Astrocyte of the hippocampus (primary cell): ENCODE results near the gene LEKR1.

ENCODE experiments used
- DNase-seq: peaks from one replicate; pipeline ENCODE4 v3.0.0; 2011; ENCODE audit warnings: low read depth, low spot score

The LEKR1 gene

GRCh38 chr3:156978481-156978961 is 152.4 kb downstream of the LEKR1 start:
- DNase-seq, result no peak

DNA sequence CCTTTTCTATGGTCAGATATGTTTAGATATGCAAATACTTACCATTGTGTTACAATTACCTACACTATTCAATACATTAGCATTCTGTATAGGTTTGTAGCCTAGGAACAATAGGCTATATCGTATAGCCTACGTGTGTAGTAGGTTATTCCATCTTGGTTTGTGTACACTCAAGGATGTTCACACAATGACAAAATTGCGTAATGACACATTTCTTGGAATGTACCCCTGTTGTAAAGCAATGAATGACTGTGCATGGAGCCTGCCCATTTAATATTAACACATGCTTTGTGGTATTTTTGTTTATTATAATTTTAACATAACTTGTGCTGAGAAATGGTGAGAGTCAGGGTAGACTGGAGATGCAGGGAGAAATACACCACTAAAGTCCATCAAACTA is 154.9 kb downstream of the LEKR1 start:
- no peak for DNase-seq

DNA sequence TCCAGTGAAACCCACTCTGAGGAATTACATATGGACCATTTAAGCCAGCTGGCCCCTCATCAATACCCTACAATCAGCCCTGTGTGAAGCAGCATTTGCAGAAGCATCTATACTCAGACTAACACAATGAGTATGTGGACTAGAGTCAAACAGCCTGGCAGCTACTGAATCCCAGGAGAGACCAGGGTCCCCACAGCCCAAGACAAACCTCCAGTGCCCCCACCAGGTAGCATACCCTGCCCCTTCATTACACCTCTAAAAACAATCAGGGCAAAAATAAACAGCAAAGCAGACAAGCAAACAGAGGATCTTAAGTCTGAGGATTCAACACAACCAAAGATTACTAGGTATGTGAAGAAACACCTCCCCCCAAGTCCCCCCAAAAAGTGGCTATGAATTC is 157.4 kb downstream of the LEKR1 start:
- DNase-seq, result no peak

GRCh38 chr3:156985711-156986110 is 159.6 kb downstream of the LEKR1 start:
- DNase-seq, result no peak

- no peak for DNase-seq
Observed at GRCh38 chr3:156987946-156988345, 161.8 kb downstream of the LEKR1 start.

DNA sequence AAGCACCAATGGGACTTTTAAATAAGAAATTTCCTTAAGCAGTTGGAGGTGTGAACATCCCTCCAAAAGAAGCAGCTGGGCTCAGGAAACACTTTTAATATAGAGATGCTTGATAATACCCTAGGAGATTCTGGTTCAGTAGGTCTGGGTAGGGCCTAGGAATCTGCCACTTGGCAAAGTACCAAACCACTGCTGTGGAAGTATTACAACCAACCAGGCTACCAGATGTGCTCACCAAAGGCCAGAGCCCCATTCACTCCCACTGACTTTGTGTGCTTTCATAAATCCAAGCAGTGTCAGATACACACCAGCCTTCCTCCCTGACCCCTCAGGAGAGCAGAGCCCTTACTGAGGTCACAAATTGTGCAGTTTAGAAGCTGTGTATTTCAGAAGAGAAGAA is 171.2 kb downstream of the LEKR1 start:
- DNase-seq, result peak; percentile 7

DNA sequence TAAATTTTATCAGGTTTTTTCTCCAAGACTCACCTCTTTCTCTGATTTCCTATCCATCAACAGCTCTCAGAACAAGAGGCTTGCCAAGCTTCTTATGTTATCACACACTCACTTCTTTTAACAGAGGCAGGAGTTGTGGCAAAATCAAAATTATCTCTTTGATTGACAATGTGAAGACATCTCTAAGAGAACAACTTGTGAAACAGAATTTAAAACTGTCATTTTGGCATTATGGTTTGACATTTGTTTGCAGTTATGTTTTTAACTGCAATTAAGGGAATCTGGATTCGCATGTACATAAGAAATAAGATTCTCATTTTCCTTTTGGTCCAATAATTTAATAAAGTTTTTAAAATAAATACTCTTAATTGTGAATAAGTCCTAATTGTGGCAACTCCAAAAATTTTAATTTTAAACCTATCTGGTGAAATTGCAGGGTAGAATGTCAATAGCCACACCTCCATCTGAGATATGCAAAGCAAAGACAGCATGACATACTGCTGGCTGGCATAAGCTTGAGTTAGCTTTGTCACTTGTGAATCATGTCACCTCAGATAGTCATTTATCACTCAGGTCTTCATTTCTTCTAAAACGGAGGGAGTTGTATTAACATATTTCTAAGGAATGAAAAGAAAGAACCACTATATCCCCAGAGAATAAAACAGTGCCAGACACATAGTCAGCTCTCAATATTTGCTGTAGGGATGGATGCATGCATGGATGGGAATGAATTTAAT is 175.2 kb downstream of the LEKR1 start:
- no peak for DNase-seq

- DNase-seq, result no peak
Observed at GRCh38 chr3:157021679-157022078, 195.5 kb downstream of the LEKR1 start.

DNA sequence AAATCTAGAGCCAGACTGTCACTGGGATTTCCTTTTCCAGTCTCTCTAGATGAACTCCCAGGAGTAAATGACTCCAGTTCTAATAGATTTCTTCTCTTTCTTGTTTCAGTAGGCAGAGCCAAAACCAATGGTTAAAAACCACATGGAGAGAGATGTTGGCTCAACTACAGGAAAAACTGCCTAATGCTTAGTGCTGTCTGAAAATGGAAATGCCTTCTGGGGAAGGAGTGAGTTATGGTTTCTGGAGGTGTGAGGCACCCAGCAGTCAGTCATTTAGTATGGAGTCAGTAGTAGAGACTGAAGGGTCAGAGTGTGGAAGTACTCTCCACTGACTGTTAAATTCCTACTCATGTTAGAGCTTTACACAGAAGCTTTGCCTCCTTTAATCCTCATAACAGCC is 197.1 kb downstream of the LEKR1 start:
- peak; percentile 74 for DNase-seq

DNA sequence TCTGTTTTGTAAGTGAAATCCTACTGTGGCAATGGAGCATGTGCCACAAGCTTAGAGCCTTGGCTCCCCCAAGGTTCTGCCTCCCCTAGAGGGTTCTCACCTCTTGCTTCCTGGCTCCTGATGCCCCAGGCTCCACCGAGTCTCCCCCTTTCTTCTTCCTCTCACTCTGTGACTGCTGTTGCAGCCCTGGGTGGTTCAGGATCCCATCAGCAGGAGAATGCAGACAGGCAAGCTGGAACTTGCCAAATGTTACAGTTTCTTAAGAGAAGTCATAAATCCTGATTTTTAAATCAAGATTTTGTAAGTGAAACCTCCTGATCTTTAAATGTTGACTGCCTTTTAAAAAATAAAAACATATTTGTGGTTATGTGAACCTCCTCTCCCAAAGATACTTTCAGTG is 199.9 kb downstream of the LEKR1 start:
- DNase-seq, result no peak

- DNase-seq, result no peak
Observed at GRCh38 chr3:157027861-157028745, 201.9 kb downstream of the LEKR1 start.

DNA sequence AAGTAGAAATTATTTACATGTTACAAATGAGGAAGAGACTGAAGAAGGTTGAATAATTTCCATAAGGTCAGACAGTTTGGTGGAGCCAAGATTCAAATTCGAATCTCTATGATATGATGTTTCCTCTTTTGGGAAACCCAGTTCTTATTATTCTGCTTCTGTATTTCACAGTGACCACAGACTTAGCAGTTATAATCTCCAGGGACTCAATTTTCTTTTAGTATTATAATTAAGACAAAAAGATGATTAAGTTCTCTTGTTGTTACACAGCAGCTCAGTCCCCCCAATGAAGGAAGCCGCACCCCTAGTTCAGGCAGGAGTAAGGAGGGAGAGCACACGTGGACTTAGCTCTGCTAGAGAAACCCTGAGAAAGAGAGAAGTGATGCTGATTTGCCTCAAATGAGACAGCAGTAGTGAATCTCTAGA is 203.2 kb downstream of the LEKR1 start:
- no peak for DNase-seq

GRCh38 chr3:157030712-157031111 is 204.6 kb downstream of the LEKR1 start:
- DNase-seq, result no peak

DNA sequence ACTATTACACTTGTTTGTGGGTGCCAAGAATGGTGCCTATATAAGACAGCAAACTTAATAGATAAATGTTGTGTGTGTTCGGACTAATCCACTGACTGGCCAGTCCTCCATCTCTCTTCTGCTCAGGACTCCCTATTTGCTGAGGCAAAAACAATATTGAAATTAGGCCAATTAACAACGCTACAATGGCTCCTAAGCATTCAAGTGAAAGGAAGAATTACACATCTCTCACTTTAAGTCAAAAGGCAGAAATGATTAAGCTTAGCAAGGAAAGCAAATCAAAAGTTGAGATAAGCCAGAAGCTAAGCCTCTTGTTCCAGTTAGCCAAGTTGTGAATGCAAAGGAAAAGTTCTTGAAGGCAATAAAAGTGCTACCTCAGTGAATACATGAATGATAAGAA is 206.8 kb downstream of the LEKR1 start:
- peak; percentile 11 for DNase-seq

DNA sequence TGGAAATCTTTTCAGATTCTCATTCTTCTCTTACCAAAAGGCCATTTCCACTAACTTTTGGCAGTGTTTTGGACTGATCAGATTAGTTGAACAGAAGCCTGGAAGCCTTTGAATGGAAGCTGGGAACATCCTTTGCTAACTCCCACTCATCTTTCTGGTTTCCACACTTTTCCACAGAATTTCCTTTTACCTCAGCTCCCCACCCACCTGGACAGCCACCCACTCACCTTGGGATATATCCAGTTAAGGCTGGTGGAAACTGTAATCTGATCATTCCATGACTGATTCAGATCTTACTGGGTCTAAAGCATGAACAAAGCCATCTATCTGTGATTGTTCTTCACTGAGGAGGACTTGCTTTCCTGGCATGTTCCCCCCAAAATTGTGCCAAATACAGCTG is 214.3 kb downstream of the LEKR1 start:
- no peak for DNase-seq

DNA sequence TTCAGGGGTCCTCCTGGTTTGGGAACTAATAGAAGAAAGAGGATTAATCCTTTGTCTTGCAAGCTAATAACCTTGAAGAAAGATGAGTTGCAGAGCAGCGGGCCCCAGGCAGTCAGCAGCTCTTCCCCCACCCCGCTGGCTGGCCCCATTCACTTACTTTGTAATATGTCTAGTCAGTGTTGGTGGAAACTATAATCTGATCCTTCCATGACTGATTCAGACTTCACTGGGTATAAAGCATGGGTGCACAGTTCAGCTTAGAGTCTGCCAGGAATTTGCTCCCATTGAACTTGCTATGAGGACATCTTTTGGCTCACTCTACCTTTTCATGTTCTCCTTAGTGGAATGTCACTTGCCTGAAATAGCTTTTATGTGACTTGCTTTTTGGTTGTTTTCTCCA is 216.1 kb downstream of the LEKR1 start:
- no peak for DNase-seq

GRCh38 chr3:157043771-157044170 is 217.6 kb downstream of the LEKR1 start:
- DNase-seq, result no peak

DNA sequence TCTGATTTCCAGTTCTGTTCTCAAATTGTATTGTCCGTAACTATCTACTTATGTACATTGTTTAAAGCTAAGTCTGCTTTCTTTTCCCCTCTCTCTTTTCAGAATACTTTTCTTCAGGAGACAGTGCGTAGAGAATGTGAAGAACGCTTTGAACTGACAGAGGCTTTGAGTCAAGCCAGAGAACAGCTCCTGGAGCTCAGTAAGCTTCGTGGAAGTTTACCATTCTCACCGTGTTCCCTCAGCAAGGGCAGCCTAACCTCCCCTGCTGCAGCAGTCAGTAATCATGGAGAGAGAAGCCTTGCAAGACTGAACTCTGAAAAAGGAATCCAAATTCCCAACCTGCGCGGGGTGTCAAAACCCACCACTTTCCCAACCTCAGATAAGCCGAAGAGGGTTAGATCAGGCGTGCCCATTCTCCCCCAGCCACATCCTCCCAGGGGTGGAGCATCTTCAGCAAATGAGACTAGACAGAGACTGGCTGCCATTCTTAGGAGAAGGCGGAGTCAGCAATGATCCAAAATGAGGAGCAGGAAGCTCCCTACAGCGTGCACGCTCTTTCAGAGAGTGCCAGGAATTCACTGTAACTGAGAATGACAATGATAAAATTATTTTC is 219.2 kb downstream of the LEKR1 start:
- DNase-seq, result no peak

DNA sequence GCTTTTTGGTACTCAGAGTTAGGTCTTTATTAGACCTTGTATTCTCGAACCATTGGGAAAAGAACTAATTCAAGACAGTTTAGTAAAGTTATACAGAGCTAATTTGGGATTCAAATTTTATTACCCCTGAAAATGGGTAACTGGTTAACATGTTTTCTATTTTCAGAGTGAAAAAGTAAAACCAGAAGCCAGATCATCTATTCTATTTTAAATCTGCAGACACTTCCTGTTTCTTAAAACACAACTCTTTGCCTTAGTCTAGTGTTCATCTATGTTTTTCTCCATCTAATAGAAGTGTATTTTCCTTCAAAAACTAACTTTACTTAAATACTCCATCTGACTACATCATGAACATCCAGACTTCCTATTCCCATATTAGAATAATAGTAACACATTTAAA is 220.4 kb downstream of the LEKR1 start:
- DNase-seq, result no peak

DNA sequence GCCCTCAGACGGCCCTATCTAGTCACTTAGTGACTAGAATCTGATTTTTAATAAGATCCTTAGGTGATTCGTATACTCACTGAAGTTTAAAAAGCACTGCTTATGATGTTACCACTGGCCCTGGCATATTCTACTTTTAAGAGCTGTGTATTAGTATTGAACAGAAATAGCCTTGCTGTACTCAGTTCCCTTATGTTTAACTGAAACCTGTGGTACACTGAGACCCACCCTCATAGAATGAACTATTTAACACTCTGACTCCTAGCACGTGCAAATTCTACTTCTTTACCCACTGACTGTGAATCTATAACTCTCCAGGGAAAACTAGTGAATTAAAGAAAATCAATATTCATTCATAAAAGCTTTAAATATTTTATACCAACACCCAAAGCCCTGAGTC is 224.9 kb downstream of the LEKR1 start:
- DNase-seq, result no peak

DNA sequence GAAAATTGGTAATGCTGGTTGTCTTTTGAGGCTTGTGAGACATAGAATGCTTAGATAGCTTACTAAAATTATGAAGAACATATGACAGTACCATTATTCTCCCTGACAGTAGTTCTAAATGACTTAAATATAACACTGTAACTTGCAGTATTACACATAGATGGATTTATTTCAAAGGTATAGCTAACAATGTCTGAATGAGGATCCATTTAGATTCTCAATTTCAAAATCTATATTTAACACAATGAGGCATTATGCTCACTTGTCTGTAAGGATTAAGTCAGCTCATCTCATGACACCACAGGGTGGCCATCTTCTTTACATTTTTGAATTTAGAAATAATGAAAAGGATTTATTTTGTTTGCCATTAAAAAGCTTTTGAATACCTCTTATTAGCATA is 225.4 kb downstream of the LEKR1 start:
- DNase-seq, result no peak

DNA sequence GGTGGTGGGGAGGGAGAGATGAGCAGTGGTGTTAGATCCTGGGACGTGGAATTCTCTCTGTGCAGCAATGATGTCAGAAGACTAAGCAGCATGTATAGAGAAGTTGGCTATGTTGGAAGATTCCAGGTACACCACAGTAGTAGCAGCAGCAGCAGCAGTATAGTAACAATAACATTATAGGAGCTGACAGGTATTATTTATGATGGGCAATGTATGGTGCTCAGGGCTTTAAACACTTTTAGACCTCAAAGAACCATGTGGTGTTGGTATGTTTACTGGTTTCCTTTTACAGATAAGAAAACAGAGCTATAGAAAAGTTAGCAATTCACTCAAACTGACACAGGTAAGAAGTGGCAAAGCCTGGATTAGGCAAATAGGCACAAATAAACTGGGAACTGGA is 229.9 kb downstream of the LEKR1 start:
- no peak for DNase-seq
